ENCODE measurements around the gene SCAF4. TPM values are rescaled to one million over a fixed set of nuclear protein-coding genes. Genes with fewer than 3 reads are reported as not detected.
"Not testable (repeated sequence)": the region's sequence is repeated elsewhere in the genome, so short reads cannot be mapped to it uniquely, and the experiment has no call there.

SCAF4 gene
- total RNA-seq, 1 donor from 2014 or later, result 71.8 TPM

GRCh38 chr21:31656199-31657095, 75.5 kb downstream of the SCAF4 start:
- no peak for DNase-seq (ENCODE audit: low read depth, low spot score)
- no peak overlapping the region for H3K27ac Mint-ChIP-seq (ENCODE audit: unreplicated experiment)
- no peaks in the 10 kb centered on the region for H3K27me3 Mint-ChIP-seq (ENCODE audit: low read depth)
- H3K9me3 Mint-ChIP-seq, result peaks cover 10% of the 10 kb centered on the region
- no peak for TF ChIP-seq CTCF (conservative IDR thresholded peaks at IDR 0.05)
- H3K4me3 Mint-ChIP-seq, result peak overlapping the region; percentile 3
- H3K4me1 Mint-ChIP-seq, result peaks cover 23% of the 10 kb centered on the region
- peaks cover 8% of the 10 kb centered on the region for H3K36me3 Mint-ChIP-seq (ENCODE audit: low read depth)

GRCh38 chr21:31654821-31655580, 76.9 kb downstream of the SCAF4 start:
- H3K27ac Mint-ChIP-seq (ENCODE audit: unreplicated experiment), result peak overlapping the region; percentile 24
- not testable (repeated sequence) for DNase-seq (ENCODE audit: low read depth, low spot score); H3K36me3 Mint-ChIP-seq (ENCODE audit: low read depth)

GRCh38 chr21:31654340-31654739, 77.6 kb downstream of the SCAF4 start:
- Mint-ChIP-seq H3K27me3 (ENCODE audit: low read depth) (no peaks in the 10 kb centered on the region), H3K9me3 (peaks cover 15% of the 10 kb centered on the region), H3K4me3 (no peak overlapping the region), H3K27ac (ENCODE audit: unreplicated experiment) (no peak overlapping the region), H3K36me3 (ENCODE audit: low read depth) (peaks cover 4% of the 10 kb centered on the region), H3K4me1 (peaks cover 6% of the 10 kb centered on the region)
- no peak for TF ChIP-seq CTCF (conservative IDR thresholded peaks at IDR 0.05)
- DNase-seq (ENCODE audit: low read depth, low spot score), result no peak

More at GRCh38 chr21:31654821-31655580, 76.9 kb downstream of the SCAF4 start:
- Mint-ChIP-seq H3K4me3 (peak overlapping the region; percentile 42), H3K9me3 (peaks cover 14% of the 10 kb centered on the region)
- H3K4me1 Mint-ChIP-seq; H3K27me3 Mint-ChIP-seq (ENCODE audit: low read depth): not testable (repeated sequence)

- H3K4me3 Mint-ChIP-seq; H3K27me3 Mint-ChIP-seq (ENCODE audit: low read depth); H3K9me3 Mint-ChIP-seq; H3K4me1 Mint-ChIP-seq; H3K36me3 Mint-ChIP-seq (ENCODE audit: low read depth); H3K27ac Mint-ChIP-seq (ENCODE audit: unreplicated experiment); DNase-seq (ENCODE audit: low read depth, low spot score): not testable (repeated sequence)
Measured at GRCh38 chr21:31651491-31651890, 80.4 kb downstream of the SCAF4 start.

- DNase-seq (ENCODE audit: low read depth, low spot score), result no peak
- Mint-ChIP-seq H3K4me1 (peaks cover 4% of the 10 kb centered on the region), H3K27ac (ENCODE audit: unreplicated experiment) (no peak overlapping the region), H3K9me3 (peaks cover 9% of the 10 kb centered on the region), H3K36me3 (ENCODE audit: low read depth) (peaks cover 4% of the 10 kb centered on the region), H3K27me3 (ENCODE audit: low read depth) (no peaks in the 10 kb centered on the region), H3K4me3 (no peak overlapping the region)
- TF ChIP-seq CTCF (conservative IDR thresholded peaks at IDR 0.05), result no peak
Measured at GRCh38 chr21:31650930-31651329, 81.0 kb downstream of the SCAF4 start.

- H3K9me3 Mint-ChIP-seq, result peaks cover 6% of the 10 kb centered on the region
- peaks cover 4% of the 10 kb centered on the region for H3K4me1 Mint-ChIP-seq
- H3K27me3 Mint-ChIP-seq (ENCODE audit: low read depth), result no peaks in the 10 kb centered on the region
- no peaks in the 10 kb centered on the region for H3K36me3 Mint-ChIP-seq (ENCODE audit: low read depth)
- no peak overlapping the region for H3K4me3 Mint-ChIP-seq
- TF ChIP-seq CTCF (conservative IDR thresholded peaks at IDR 0.05), result no peak
- no peak overlapping the region for H3K27ac Mint-ChIP-seq (ENCODE audit: unreplicated experiment)
- DNase-seq (ENCODE audit: low read depth, low spot score), result no peak
Measured at GRCh38 chr21:31647650-31648049, 84.3 kb downstream of the SCAF4 start.

All from neural crest cell (in vitro differentiated cells).